ENCODE measurements around the gene DSTYK.

The DSTYK gene

DNA sequence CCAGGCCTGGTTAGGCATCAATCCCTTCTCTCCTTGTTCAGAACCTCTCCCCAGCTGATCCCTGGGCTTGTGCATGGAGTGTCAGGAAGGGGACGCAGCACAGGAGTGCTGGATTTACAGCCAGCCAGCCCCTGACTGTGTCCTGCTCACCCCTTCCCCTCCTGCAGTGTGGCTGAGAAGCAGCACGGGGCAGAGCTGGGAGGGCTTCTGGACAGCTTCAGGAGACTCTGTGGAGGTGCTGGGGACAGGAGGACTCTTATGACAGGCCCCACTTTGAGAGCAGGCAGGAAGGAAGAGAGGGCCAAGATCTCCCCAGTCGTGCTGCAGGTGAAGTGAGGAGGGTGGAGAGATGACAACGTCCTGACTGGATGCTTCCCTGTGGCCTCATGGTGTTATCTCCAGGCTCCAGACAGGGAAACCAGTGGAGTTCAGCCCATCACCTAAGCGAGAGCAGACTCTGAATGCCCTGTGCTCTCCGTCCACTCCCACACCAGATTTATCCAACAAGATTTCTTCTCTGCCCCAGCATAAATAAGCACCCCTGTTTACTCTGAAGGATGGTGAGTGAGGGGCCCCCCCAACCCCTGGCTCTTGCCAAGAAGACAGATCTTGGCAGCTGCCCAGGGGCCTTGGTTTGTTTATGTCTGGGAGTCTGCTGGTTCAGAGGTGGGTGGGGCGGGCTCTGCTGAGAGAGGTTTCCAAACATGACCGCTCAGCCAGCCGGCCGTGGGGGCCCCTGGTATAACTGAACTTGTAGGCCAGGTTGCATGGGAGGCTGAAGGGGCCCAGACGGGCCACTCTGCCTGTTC lies 37.5 kb upstream of the DSTYK start:
- Mint-ChIP-seq H3K4me3 (peak overlapping the region; percentile 18), H3K27ac (peak overlapping the region; percentile 63), H3K36me3 (ENCODE audit: low read depth) (peaks cover 49% of the 10 kb centered on the region), H3K9me3 (no peaks in the 10 kb centered on the region), H3K27me3 (no peaks in the 10 kb centered on the region), H3K4me1 (ENCODE audit: low read depth) (peaks cover 78% of the 10 kb centered on the region)
- intact Hi-C loops (cut with micrococcal nuclease): no loop called here

- Mint-ChIP-seq H3K27ac (peak overlapping the region; percentile 32), H3K4me1 (ENCODE audit: low read depth) (peaks cover 67% of the 10 kb centered on the region), H3K27me3 (no peaks in the 10 kb centered on the region), H3K4me3 (no peak overlapping the region), H3K9me3 (no peaks in the 10 kb centered on the region), H3K36me3 (ENCODE audit: low read depth) (peaks cover 37% of the 10 kb centered on the region)
- intact Hi-C loops (cut with micrococcal nuclease): no loop called here
Observed at GRCh38 chr1:205247130-205247921, 35.8 kb upstream of the DSTYK start.

DNA sequence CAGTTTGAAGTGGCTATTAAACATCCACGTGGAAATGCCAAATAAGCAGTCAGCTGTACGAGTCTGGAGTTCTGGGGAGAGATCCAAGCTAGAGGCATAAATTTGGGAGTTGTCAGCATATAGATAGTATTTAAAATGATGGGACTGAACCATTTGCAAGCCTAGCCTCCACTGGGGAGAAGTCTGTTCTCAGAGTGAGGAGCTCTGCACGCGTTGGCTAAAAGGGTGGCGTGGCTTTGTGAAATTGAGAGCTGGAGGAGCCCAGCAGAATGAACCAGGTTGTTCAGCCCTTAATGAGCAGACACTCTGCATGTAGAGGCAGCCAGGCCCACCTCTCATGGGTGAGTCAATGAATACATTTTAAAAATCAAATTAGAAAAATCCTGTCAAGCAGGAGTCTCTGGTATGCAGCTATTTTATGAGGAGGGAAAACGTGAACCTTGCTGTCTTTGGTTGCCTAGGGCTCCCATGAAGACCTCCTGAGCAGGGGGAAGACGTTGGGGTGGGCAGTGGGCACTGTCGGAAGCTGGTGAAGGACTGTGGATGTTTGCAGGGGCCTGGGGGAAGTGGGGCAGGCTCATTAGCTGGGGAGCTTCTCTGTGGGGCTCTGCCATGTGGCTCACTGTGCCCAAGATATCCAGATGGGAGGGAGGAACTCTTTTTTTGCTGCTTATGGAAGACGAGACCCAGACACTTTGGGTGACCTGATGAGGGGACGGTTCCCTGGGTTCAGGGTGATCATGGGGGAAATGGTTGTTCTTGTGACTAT lies 35.0 kb upstream of the DSTYK start:
- intact Hi-C loops (cut with micrococcal nuclease): no loop called here
- H3K36me3 Mint-ChIP-seq (ENCODE audit: low read depth): peaks cover 36% of the 10 kb centered on the region
- peaks cover 61% of the 10 kb centered on the region for H3K4me1 Mint-ChIP-seq (ENCODE audit: low read depth)

DNA sequence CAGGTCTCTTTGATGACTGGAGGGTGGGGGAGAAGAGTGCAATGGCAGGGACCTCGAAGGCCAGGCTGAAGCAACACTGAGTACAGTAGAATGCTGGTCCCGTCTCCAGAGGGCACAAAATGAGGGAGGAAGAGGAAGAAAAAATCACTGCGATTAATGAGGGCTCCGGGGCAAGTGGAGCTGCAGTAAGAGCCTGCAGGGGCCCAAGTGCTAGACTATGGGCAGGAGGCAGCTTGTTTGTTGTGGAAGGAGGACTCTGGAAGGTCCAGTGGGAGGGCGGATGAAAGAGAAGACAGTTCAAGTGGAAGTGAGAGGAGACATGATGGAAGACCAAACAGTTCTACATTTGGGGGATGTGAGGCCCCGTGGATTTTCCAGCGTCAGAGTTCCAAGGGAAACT lies 33.6 kb upstream of the DSTYK start:
- Mint-ChIP-seq H3K27me3 (no peaks in the 10 kb centered on the region), H3K36me3 (ENCODE audit: low read depth) (peaks cover 22% of the 10 kb centered on the region), H3K9me3 (no peaks in the 10 kb centered on the region), H3K4me3 (no peak overlapping the region), H3K4me1 (ENCODE audit: low read depth) (peaks cover 49% of the 10 kb centered on the region), H3K27ac (no peak overlapping the region)
- intact Hi-C loops (cut with micrococcal nuclease): no loop called here

More for the DNA sequence above, 35.0 kb upstream of the DSTYK start:
- H3K27me3 Mint-ChIP-seq: no peaks in the 10 kb centered on the region
- peak overlapping the region; percentile 32 for H3K27ac Mint-ChIP-seq
- no peaks in the 10 kb centered on the region for H3K9me3 Mint-ChIP-seq
- H3K4me3 Mint-ChIP-seq: no peak overlapping the region

GRCh38 chr1:205244384-205244783 lies 32.9 kb upstream of the DSTYK start:
- no peak overlapping the region for H3K27ac Mint-ChIP-seq
- H3K4me3 Mint-ChIP-seq: no peak overlapping the region
- peaks cover 18% of the 10 kb centered on the region for H3K36me3 Mint-ChIP-seq (ENCODE audit: low read depth)
- no peaks in the 10 kb centered on the region for H3K27me3 Mint-ChIP-seq
- H3K4me1 Mint-ChIP-seq (ENCODE audit: low read depth): peaks cover 51% of the 10 kb centered on the region
- no peaks in the 10 kb centered on the region for H3K9me3 Mint-ChIP-seq
- intact Hi-C loops (cut with micrococcal nuclease): no loop called here

GRCh38 chr1:205243350-205244191 lies 32.1 kb upstream of the DSTYK start:
- no peak overlapping the region for H3K4me3 Mint-ChIP-seq
- intact Hi-C loops (cut with micrococcal nuclease): no loop called here
- H3K27ac Mint-ChIP-seq: no peak overlapping the region
- no peaks in the 10 kb centered on the region for H3K9me3 Mint-ChIP-seq
- H3K36me3 Mint-ChIP-seq (ENCODE audit: low read depth): peaks cover 19% of the 10 kb centered on the region
- peaks cover 51% of the 10 kb centered on the region for H3K4me1 Mint-ChIP-seq (ENCODE audit: low read depth)
- H3K27me3 Mint-ChIP-seq: no peaks in the 10 kb centered on the region

GRCh38 chr1:205241366-205242030 lies 30.0 kb upstream of the DSTYK start:
- intact Hi-C loops (cut with micrococcal nuclease): no loop called here
- peaks cover 51% of the 10 kb centered on the region for H3K4me1 Mint-ChIP-seq (ENCODE audit: low read depth)
- H3K4me3 Mint-ChIP-seq: no peak overlapping the region
- peaks cover 12% of the 10 kb centered on the region for H3K36me3 Mint-ChIP-seq (ENCODE audit: low read depth)
- H3K27ac Mint-ChIP-seq: no peak overlapping the region
- no peaks in the 10 kb centered on the region for H3K9me3 Mint-ChIP-seq
- no peaks in the 10 kb centered on the region for H3K27me3 Mint-ChIP-seq

DNA sequence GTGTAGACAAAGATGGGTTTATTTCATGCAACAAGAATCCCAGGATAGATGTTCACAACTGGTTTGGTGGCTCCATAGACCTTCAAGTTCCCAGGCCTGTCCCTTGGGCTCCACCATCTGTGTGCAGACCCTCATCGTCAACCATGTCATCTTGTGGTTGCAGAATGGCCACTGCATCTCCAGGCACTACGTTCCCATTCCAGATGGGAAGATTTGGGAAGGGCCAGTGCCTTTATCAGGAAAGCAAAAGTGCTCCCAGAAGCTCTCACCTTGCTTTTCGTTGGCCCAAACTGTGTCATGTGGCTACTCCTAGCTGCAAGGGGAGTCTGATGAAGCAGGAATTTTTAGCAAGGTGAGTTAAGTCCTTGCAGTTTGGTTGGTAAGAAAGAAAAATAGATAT lies 29.1 kb upstream of the DSTYK start:
- Mint-ChIP-seq H3K9me3 (no peaks in the 10 kb centered on the region), H3K36me3 (ENCODE audit: low read depth) (peaks cover 16% of the 10 kb centered on the region), H3K27ac (no peak overlapping the region), H3K4me1 (ENCODE audit: low read depth) (peaks cover 52% of the 10 kb centered on the region), H3K4me3 (no peak overlapping the region), H3K27me3 (no peaks in the 10 kb centered on the region)
- intact Hi-C loops (cut with micrococcal nuclease): no loop called here

DNA sequence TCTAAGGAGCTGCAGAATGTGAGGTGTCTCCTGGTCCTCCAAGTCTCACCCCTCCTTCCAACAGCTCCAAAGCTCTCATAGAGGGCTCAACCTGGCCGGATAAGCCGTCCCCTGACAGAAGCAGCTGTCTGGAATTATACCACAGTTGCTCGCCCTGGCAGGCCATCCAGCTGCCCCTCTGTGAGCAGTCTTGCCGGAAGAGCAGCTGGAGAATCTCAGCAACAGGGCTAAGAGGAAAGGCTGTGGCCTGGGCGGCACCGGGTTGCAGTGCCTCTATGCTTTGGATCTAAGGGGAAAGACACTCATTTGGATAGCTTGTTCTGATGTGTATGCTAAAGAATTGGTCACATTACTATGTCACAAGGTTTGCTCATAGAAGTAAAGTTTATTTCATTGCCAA lies 28.6 kb upstream of the DSTYK start:
- Mint-ChIP-seq H3K4me1 (ENCODE audit: low read depth) (peaks cover 56% of the 10 kb centered on the region), H3K36me3 (ENCODE audit: low read depth) (peaks cover 20% of the 10 kb centered on the region), H3K4me3 (no peak overlapping the region), H3K9me3 (no peaks in the 10 kb centered on the region), H3K27ac (no peak overlapping the region), H3K27me3 (no peaks in the 10 kb centered on the region)
- intact Hi-C loops (cut with micrococcal nuclease): no loop called here

DNA sequence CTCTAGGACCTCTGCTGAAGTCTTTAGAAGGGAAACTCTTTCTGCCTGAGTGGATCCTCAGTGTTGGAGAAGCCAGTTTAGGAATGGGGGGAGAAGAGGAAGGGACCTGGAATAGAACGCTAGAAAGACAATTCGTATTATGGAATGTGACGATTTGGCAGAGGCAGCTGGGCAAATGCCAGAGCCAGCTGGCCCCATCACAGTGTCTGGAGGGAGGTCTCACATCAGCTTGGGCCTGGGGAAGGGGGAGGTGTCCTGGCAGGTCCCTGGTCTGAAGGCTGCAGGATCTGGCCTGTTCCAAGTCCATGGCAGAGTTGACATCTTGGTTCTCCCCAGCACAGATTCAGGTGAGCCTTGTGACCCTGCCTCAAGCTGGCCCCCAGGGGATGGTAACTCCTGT lies 27.6 kb upstream of the DSTYK start:
- no peaks in the 10 kb centered on the region for H3K9me3 Mint-ChIP-seq
- H3K27me3 Mint-ChIP-seq: no peaks in the 10 kb centered on the region
- no peak overlapping the region for H3K4me3 Mint-ChIP-seq
- H3K4me1 Mint-ChIP-seq (ENCODE audit: low read depth): peaks cover 67% of the 10 kb centered on the region
- peak overlapping the region; percentile 96 for H3K27ac Mint-ChIP-seq
- intact Hi-C loops (cut with micrococcal nuclease): no loop called here
- H3K36me3 Mint-ChIP-seq (ENCODE audit: low read depth): peaks cover 30% of the 10 kb centered on the region

GRCh38 chr1:205237526-205238484 lies 26.3 kb upstream of the DSTYK start:
- Mint-ChIP-seq H3K36me3 (ENCODE audit: low read depth) (peaks cover 43% of the 10 kb centered on the region), H3K9me3 (no peaks in the 10 kb centered on the region), H3K27ac (peak overlapping the region; percentile 96), H3K4me3 (peak overlapping the region; percentile 62), H3K27me3 (no peaks in the 10 kb centered on the region), H3K4me1 (ENCODE audit: low read depth) (peaks cover 78% of the 10 kb centered on the region)
- intact Hi-C loops (cut with micrococcal nuclease): no loop called here

GRCh38 chr1:205236951-205237475 lies 25.5 kb upstream of the DSTYK start:
- H3K27me3 Mint-ChIP-seq: no peaks in the 10 kb centered on the region
- no peaks in the 10 kb centered on the region for H3K9me3 Mint-ChIP-seq
- intact Hi-C loops (cut with micrococcal nuclease): no loop called here
- H3K27ac Mint-ChIP-seq: peak overlapping the region; percentile 96
- peak overlapping the region; percentile 55 for H3K4me3 Mint-ChIP-seq
- H3K4me1 Mint-ChIP-seq (ENCODE audit: low read depth): peaks cover 80% of the 10 kb centered on the region
- peaks cover 51% of the 10 kb centered on the region for H3K36me3 Mint-ChIP-seq (ENCODE audit: low read depth)

All from dendritic cell treated with granulocyte-macrophage colony-stimulating factor and Interleukin-4, amounts not matched to agents 40 ng/mL and 50 ng/mL, for 4 days (primary cell).